Measurements from ENCODE around the gene RNF150.

DNA sequence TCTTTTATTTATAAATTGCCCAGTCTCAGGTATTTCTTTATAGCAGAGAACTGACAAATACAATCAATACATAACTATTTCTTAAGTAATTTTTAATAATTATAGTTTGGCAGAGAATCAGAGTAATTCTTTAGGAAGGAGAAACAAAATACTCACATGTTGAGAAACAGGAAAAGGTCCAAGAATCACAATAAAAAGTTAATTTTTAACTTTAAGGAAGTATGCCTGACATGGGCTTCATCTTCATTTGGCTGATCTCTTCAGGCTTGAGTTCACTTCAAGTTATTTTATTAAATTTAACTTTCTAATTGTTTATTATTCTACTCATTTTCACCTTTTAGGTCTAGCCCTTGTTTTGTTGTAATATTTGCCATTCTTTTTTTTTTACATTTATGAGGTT, 36.1 kb upstream of the RNF150 start:
- TF ChIP-seq SUZ12 (IDR thresholded peaks at IDR 0.05; ENCODE audit: extremely low read depth, insufficient read depth, insufficient read length) (no peak), ZNF274 (IDR thresholded peaks at IDR 0.05; ENCODE audit: low read depth, low read length) (no peak)

Data from NT2/D1 (cell line).